GM12873 (cell line): ENCODE results near the gene DUSP8.

Source experiments
- TF ChIP-seq, protein P1 (sequence below): IDR thresholded peaks from 2 replicates; pipeline ENCODE4 v1.5.1; 2012; ENCODE audit warnings: low read depth, mild to moderate bottlenecking, moderate library complexity, low read length, control low read depth; ENCODE audit not compliant: insufficient read depth; ENCODE audit errors: missing control alignments

DUSP8 gene

DNA sequence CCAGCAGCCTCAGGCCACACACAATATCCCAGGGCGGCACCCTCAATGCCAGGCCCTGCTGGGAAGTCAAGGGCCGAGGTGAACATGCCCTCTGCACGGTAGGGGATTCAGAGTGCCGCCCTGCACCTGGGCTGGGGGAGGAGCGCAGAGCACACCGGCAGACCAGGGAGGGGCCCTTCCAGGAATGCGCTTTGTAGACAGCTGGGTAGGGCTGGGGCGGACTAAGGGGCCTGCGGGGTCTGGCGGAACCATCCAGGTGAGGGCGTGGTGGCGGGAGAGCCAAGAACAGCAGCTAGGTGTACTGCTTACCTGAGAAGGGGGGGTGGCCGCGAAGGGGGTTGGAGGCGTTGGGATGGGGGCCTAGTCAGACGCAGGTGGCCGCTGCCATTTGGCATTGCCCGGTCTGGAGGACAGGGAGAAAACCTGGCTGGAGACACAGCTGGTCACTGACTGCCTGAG is 26.0 kb downstream of the DUSP8 start:
- TF ChIP-seq, protein P1, sequence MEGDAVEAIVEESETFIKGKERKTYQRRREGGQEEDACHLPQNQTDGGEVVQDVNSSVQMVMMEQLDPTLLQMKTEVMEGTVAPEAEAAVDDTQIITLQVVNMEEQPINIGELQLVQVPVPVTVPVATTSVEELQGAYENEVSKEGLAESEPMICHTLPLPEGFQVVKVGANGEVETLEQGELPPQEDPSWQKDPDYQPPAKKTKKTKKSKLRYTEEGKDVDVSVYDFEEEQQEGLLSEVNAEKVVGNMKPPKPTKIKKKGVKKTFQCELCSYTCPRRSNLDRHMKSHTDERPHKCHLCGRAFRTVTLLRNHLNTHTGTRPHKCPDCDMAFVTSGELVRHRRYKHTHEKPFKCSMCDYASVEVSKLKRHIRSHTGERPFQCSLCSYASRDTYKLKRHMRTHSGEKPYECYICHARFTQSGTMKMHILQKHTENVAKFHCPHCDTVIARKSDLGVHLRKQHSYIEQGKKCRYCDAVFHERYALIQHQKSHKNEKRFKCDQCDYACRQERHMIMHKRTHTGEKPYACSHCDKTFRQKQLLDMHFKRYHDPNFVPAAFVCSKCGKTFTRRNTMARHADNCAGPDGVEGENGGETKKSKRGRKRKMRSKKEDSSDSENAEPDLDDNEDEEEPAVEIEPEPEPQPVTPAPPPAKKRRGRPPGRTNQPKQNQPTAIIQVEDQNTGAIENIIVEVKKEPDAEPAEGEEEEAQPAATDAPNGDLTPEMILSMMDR = no peak

DNA sequence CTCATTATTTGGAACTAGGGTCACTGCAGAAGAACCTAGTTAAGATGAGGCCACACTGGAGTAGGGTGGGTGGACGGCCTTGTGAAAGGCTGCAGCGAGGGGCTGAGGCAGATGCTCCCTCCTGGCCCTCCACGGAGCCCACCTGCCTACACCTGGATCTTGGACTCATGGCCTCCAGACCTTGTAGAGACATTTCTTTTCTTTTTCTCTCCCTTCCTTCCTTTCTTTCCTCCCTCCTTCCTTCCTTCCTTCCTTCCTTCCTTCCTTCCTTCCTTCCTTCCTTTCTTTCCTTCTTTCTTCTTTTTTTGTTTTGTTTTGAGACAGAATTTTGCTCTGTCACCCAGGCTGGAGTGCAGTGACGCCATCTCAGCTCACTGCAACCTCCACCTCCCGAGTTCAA is 26.6 kb downstream of the DUSP8 start:
- TF ChIP-seq, protein P1 = no peak

DNA sequence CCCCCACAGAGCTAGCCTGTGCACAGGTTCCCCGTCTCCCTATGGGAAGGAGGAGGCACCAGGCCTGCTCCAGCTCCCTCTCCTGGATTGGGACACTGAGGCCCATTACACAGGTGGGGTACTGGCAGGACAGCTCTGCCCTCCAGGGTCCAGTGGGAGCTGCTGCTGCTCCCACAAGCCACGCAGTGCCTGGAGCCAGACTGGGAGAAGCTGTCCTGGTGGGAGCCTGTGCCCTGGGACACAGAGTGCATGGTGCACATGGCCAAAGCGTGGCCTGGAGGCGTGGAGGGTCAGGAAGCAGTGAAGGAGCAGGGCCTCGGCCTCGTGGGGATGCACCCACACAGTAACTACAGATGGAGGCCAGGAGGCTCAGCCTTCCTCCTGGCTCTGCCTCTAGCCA is 27.5 kb downstream of the DUSP8 start:
- TF ChIP-seq, protein P1 = no peak

DNA sequence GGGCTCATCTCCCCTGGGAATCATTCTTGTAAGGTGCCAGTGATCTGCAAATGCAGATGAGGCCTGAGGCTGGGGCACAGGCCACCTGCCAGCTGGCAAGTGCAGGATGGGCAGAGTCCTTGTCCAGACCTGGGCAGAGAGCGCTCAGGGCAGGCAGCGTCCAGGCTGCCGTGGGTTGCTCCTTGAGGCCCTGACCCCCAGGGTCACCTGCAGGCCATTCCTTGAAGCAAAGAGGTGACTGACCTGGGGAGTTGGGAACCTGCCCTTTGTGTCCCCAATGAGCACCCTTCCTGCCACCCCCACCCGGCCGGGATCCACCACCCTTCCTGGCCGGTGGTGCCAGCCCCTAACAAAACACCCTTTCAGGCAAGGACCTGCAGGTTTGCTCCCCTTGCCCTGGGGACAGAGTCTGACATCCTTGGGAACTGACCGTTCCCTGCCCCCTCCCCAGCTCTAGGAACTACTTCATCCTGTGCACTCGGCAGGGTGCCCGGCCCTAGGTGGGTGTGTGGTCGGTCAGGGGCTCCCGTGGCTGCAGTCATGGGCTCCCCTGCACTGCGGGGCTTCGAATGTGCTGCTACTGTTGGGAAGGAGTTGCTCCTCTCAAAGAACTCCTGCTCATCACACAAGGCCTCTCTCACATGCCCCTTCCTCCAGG is 28.3 kb downstream of the DUSP8 start:
- TF ChIP-seq, protein P1 = no peak

DNA sequence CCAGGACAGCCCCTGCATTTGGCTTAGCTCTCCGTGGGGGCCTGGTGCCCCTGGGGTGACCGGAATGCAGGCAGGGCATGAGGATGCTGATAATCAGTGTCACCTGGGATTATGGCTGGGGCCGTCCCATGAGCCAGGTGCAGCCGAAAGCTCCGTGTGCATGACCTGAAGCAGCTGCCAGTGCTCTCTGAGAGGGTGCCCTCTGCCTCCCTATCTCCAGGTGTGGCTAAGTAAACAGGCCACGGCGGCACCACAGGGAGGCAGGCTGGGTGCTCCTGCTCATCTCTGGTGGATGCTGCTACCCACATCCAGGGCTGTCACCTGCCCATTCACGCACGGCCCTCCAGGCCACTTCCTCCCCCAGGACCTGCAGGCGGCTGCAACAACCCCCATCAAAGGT is 29.8 kb downstream of the DUSP8 start:
- TF ChIP-seq, protein P1 = no peak

DNA sequence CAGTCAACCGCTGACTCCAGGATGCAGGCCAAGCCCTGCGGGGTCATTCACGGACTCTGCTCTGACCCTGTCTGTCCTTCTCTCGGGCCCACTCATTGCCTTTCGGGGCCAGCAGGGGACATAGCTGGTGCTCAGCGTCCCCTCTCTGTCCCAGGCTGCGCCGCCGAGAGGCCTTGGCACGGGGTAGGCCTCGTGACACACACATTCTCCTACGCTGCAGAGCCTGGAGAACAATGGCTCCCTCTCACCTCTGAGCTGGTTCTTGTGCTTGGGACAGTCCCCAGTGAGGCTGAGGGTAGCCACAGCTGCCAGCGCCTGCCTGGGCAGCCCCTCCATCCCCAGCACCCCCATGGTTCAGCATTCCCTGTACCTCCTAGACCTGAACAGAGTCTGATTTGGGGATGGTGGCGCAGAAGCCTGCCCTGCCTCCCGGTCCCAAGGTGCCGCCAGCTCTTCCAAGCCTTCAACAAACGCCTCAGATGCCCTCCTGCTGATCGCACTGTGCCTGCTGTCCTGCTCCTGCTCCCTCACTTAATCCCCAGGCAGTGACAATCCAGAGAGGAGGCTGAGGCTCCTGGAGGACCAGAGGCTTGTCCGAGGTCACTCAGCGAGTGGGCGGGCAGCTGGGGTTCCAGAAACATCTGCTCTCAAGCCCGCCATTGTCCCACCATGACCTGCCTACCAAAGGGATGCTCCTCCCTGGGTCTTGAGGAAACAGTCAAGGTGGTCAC is 30.4 kb downstream of the DUSP8 start:
- TF ChIP-seq, protein P1 = no peak

DNA sequence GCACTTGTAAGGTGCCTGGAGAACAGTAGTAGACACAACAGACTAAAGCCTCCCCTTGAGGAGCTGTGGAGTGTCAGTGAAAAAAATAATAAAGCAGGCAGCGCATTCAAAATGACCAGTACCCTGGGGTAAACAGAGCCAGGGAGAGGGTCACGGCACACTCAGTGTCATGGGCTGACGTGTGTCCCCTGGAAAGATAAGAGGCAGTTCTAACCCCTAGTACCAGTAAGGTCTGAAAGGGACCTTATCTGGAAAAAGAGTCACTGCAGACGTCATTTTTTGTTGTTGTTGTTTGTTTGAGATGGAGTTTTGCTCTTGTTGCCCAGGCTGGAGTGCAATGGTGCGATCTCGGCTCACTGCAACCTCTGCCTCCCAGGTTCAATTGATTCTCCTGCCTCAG is 32.0 kb downstream of the DUSP8 start:
- TF ChIP-seq, protein P1 = no peak
